ENCODE measurements around the gene SLC38A3.
A peak's percentile ranks its signal among the peaks of the same experiment; 100 is the strongest.

SLC38A3 gene

GRCh38 chr3:50172626-50173220, 32.3 kb upstream of the SLC38A3 start:
- Histone ChIP-seq H3K23ac (ENCODE audit: low read depth, low read length, poor library complexity) (no peak overlapping the region), H3K18ac (ENCODE audit: low read length) (peak overlapping the region; percentile 52), H3K36me3 (replicated peaks in 1 of 2; ENCODE audit: control insufficient read depth in 2 of 2, insufficient read depth in 2 of 2, low read length in 2 of 2) (peaks cover 0 to 35% of the 10 kb centered on the region in 2 donors), H3K79me1 (ENCODE audit: low read depth, low read length) (peaks cover 34% of the 10 kb centered on the region), H3K4me2 (ENCODE audit: insufficient read depth, low read length, poor library complexity, severe bottlenecking) (no peak overlapping the region), H2AK5ac (ENCODE audit: low read depth, low read length) (peak overlapping the region; percentile 20), H3K27me3 (ENCODE audit: control insufficient read depth in 3 of 3, insufficient read depth in 3 of 3, low read depth in 1 of 3, low read length in 3 of 3) (no peaks in the 10 kb centered on the region), H2AFZ (ENCODE audit: low read length) (no peak overlapping the region), H3K9ac (ENCODE audit: low read depth, low read length, poor library complexity) (no peak overlapping the region), H2BK120ac (ENCODE audit: low read depth, low read length) (peak overlapping the region; percentile 56), H2BK5ac (ENCODE audit: low read length) (peak overlapping the region; percentile 19), H3K4ac (ENCODE audit: low read length) (no peak overlapping the region), H2BK12ac (ENCODE audit: low read length) (no peak overlapping the region), H3K14ac (ENCODE audit: low read length) (no peak overlapping the region), H3K4me3 (ENCODE audit: low read length in 2 of 2) (no peak overlapping the region), H2BK15ac (ENCODE audit: low read length) (no peak overlapping the region), H3K9me3 (replicated peaks in 1 of 2; ENCODE audit: control insufficient read depth in 2 of 2, insufficient read depth in 1 of 2, low read depth in 1 of 2, low read length in 2 of 2) (peaks cover 0 to 2% of the 10 kb centered on the region in 2 donors), H4K8ac (ENCODE audit: low read depth, low read length) (no peak overlapping the region), H3K4me1 (ENCODE audit: control insufficient read depth in 2 of 2, insufficient read depth in 1 of 2, low read depth in 1 of 2, low read length in 2 of 2) (peaks cover 21 to 34% of the 10 kb centered on the region in 2 donors), H3K27ac (replicated peaks; ENCODE audit: low read length) (no peak overlapping the region), H4K91ac (ENCODE audit: low read depth, low read length, poor library complexity) (no peak overlapping the region)
- WGBS, 2 donors (ENCODE audit: extremely low coverage in 2 of 2, insufficient read length in 2 of 2, insufficient replicate concordance in 1 of 2): no CpG with 5 or more reads among the region's 8 CpGs
- no peak for DNase-seq (ENCODE audit: low spot score)

- Histone ChIP-seq H3K27ac (replicated peaks; ENCODE audit: low read length) (no peak overlapping the region), H3K4me3 (ENCODE audit: low read length in 2 of 2) (peak overlapping the region in 1 of 2 donors; percentile 57), H3K23ac (ENCODE audit: low read depth, low read length, poor library complexity) (peak overlapping the region; percentile 45), H3K27me3 (ENCODE audit: control insufficient read depth in 3 of 3, insufficient read depth in 3 of 3, low read depth in 1 of 3, low read length in 3 of 3) (no peaks in the 10 kb centered on the region), H3K9me3 (replicated peaks in 1 of 2; ENCODE audit: control insufficient read depth in 2 of 2, insufficient read depth in 1 of 2, low read depth in 1 of 2, low read length in 2 of 2) (peaks cover 0 to 2% of the 10 kb centered on the region in 2 donors), H4K91ac (ENCODE audit: low read depth, low read length, poor library complexity) (no peak overlapping the region), H3K4me2 (ENCODE audit: insufficient read depth, low read length, poor library complexity, severe bottlenecking) (no peak overlapping the region), H3K4ac (ENCODE audit: low read length) (no peak overlapping the region), H3K4me1 (ENCODE audit: control insufficient read depth in 2 of 2, insufficient read depth in 1 of 2, low read depth in 1 of 2, low read length in 2 of 2) (peaks cover 12 to 28% of the 10 kb centered on the region in 2 donors), H2AK5ac (ENCODE audit: low read depth, low read length) (peak overlapping the region; percentile 40), H2BK12ac (ENCODE audit: low read length) (no peak overlapping the region), H2AFZ (ENCODE audit: low read length) (no peak overlapping the region), H2BK5ac (ENCODE audit: low read length) (peak overlapping the region; percentile 42), H2BK15ac (ENCODE audit: low read length) (peak overlapping the region; percentile 4), H3K79me1 (ENCODE audit: low read depth, low read length) (peaks cover 34% of the 10 kb centered on the region), H3K14ac (ENCODE audit: low read length) (no peak overlapping the region), H3K9ac (ENCODE audit: low read depth, low read length, poor library complexity) (peak overlapping the region; percentile 73), H2BK120ac (ENCODE audit: low read depth, low read length) (no peak overlapping the region), H4K8ac (ENCODE audit: low read depth, low read length) (no peak overlapping the region), H3K18ac (ENCODE audit: low read length) (peak overlapping the region; percentile 62), H3K36me3 (replicated peaks in 1 of 2; ENCODE audit: control insufficient read depth in 2 of 2, insufficient read depth in 2 of 2, low read length in 2 of 2) (peaks cover 0 to 35% of the 10 kb centered on the region in 2 donors)
- no CpG with 5 or more reads among the region's 29 CpGs for WGBS, 2 donors (ENCODE audit: extremely low coverage in 2 of 2, insufficient read length in 2 of 2, insufficient replicate concordance in 1 of 2)
- no peak for DNase-seq (ENCODE audit: low spot score)
These were observed 31.2 kb upstream of the SLC38A3 start for GRCh38 chr3:50173685-50174516.

GRCh38 chr3:50174517-50174895, 30.6 kb upstream of the SLC38A3 start:
- H3K4me2 ChIP-seq (ENCODE audit: insufficient read depth, low read length, poor library complexity, severe bottlenecking): no peak overlapping the region
- WGBS, 2 donors (ENCODE audit: extremely low coverage in 2 of 2, insufficient read length in 2 of 2, insufficient replicate concordance in 1 of 2): no CpG with 5 or more reads among the region's 7 CpGs
- peak overlapping the region; percentile 48 for H2BK5ac ChIP-seq (ENCODE audit: low read length)
- H3K4me3 ChIP-seq (ENCODE audit: low read length in 2 of 2): no peak overlapping the region
- peak overlapping the region; percentile 31 for H2AK5ac ChIP-seq (ENCODE audit: low read depth, low read length)
- peaks cover 0 to 35% of the 10 kb centered on the region in 2 donors for H3K36me3 ChIP-seq (replicated peaks in 1 of 2; ENCODE audit: control insufficient read depth in 2 of 2, insufficient read depth in 2 of 2, low read length in 2 of 2)
- no peak overlapping the region for H3K23ac ChIP-seq (ENCODE audit: low read depth, low read length, poor library complexity)
- H3K18ac ChIP-seq (ENCODE audit: low read length): peak overlapping the region; percentile 36
- H2AFZ ChIP-seq (ENCODE audit: low read length): no peak overlapping the region
- H4K8ac ChIP-seq (ENCODE audit: low read depth, low read length): no peak overlapping the region
- no peak overlapping the region for H3K27ac ChIP-seq (replicated peaks; ENCODE audit: low read length)
- peak overlapping the region; percentile 47 for H3K14ac ChIP-seq (ENCODE audit: low read length)
- no peak overlapping the region for H2BK120ac ChIP-seq (ENCODE audit: low read depth, low read length)
- DNase-seq (ENCODE audit: low spot score): no peak
- peaks cover 32% of the 10 kb centered on the region for H3K79me1 ChIP-seq (ENCODE audit: low read depth, low read length)
- H3K27me3 ChIP-seq (ENCODE audit: control insufficient read depth in 3 of 3, insufficient read depth in 3 of 3, low read depth in 1 of 3, low read length in 3 of 3): no peaks in the 10 kb centered on the region
- peak overlapping the region; percentile 54 for H3K9ac ChIP-seq (ENCODE audit: low read depth, low read length, poor library complexity)
- H2BK15ac ChIP-seq (ENCODE audit: low read length): peak overlapping the region; percentile 40
- no peak overlapping the region for H3K4ac ChIP-seq (ENCODE audit: low read length)
- peaks cover 6 to 23% of the 10 kb centered on the region in 2 donors for H3K4me1 ChIP-seq (ENCODE audit: control insufficient read depth in 2 of 2, insufficient read depth in 1 of 2, low read depth in 1 of 2, low read length in 2 of 2)
- peaks cover 0 to 2% of the 10 kb centered on the region in 2 donors for H3K9me3 ChIP-seq (replicated peaks in 1 of 2; ENCODE audit: control insufficient read depth in 2 of 2, insufficient read depth in 1 of 2, low read depth in 1 of 2, low read length in 2 of 2)
- no peak overlapping the region for H4K91ac ChIP-seq (ENCODE audit: low read depth, low read length, poor library complexity)
- H2BK12ac ChIP-seq (ENCODE audit: low read length): no peak overlapping the region

GRCh38 chr3:50174947-50175524, 30.0 kb upstream of the SLC38A3 start:
- Histone ChIP-seq H3K9ac (ENCODE audit: low read depth, low read length, poor library complexity) (peak overlapping the region; percentile 54), H4K91ac (ENCODE audit: low read depth, low read length, poor library complexity) (no peak overlapping the region), H2AK5ac (ENCODE audit: low read depth, low read length) (peak overlapping the region; percentile 31), H2AFZ (ENCODE audit: low read length) (no peak overlapping the region), H3K9me3 (replicated peaks in 1 of 2; ENCODE audit: control insufficient read depth in 2 of 2, insufficient read depth in 1 of 2, low read depth in 1 of 2, low read length in 2 of 2) (peaks cover 0 to 2% of the 10 kb centered on the region in 2 donors), H3K14ac (ENCODE audit: low read length) (peak overlapping the region; percentile 47), H2BK15ac (ENCODE audit: low read length) (peak overlapping the region; percentile 40), H3K79me1 (ENCODE audit: low read depth, low read length) (peaks cover 29% of the 10 kb centered on the region), H2BK5ac (ENCODE audit: low read length) (peak overlapping the region; percentile 48), H4K8ac (ENCODE audit: low read depth, low read length) (no peak overlapping the region), H3K18ac (ENCODE audit: low read length) (peak overlapping the region; percentile 36), H3K4me3 (ENCODE audit: low read length in 2 of 2) (no peak overlapping the region), H3K27me3 (ENCODE audit: control insufficient read depth in 3 of 3, insufficient read depth in 3 of 3, low read depth in 1 of 3, low read length in 3 of 3) (no peaks in the 10 kb centered on the region), H3K23ac (ENCODE audit: low read depth, low read length, poor library complexity) (peak overlapping the region; percentile 73), H2BK120ac (ENCODE audit: low read depth, low read length) (no peak overlapping the region), H3K4me1 (ENCODE audit: control insufficient read depth in 2 of 2, insufficient read depth in 1 of 2, low read depth in 1 of 2, low read length in 2 of 2) (peaks cover 6 to 17% of the 10 kb centered on the region in 2 donors), H3K4me2 (ENCODE audit: insufficient read depth, low read length, poor library complexity, severe bottlenecking) (no peak overlapping the region), H3K27ac (replicated peaks; ENCODE audit: low read length) (no peak overlapping the region), H3K36me3 (replicated peaks in 1 of 2; ENCODE audit: control insufficient read depth in 2 of 2, insufficient read depth in 2 of 2, low read length in 2 of 2) (peaks cover 0 to 35% of the 10 kb centered on the region in 2 donors), H2BK12ac (ENCODE audit: low read length) (peak overlapping the region; percentile 22), H3K4ac (ENCODE audit: low read length) (no peak overlapping the region)
- DNase-seq (ENCODE audit: low spot score): no peak
- no CpG with 5 or more reads among the region's 17 CpGs for WGBS, 2 donors (ENCODE audit: extremely low coverage in 2 of 2, insufficient read length in 2 of 2, insufficient replicate concordance in 1 of 2)
